ENCODE measurements around the gene HOXC9.

HOXC9 gene

DNA sequence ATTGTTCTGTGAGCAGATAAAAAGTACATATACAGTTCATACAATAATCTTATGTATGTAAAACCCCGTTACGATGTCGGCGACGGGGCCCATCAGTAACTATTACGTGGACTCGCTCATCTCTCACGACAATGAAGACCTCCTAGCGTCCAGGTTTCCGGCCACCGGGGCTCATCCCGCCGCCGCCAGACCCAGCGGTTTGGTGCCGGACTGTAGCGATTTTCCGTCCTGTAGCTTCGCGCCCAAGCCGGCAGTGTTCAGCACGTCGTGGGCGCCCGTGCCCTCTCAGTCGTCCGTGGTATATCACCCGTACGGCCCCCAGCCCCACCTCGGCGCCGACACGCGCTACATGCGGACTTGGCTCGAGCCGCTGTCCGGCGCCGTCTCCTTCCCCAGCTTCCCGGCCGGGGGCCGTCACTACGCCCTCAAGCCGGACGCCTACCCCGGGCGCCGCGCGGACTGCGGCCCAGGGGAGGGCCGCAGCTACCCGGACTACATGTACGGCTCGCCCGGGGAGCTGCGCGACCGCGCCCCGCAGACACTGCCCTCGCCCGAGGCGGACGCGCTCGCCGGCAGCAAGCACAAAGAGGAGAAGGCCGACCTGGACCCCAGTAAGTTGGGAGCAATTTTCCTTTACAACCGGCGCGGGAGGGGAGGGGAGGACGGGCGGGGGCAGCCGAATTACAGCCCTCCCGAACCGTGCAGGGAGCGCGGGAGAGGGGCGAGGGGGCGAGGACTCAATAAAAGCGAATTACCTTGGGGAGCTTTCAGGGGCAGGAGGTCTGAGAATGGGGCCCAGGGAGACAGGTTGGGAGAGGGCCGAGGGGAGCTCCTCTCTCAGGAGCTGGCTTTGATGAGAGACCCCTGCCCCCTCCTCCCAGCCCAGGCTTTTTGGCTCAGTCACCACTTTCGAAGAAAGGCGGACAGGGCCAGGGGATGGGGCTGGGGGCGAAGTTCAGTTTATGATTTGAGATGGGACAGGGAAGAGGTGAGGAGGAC, at the start of gene HOXC9:
TSS of gene HOXC9 (plus strand) at position 46 of the 999 bp plus-strand sequence. CDS start at position 74, 28 bp downstream.
- no peak for DNase-seq

DNA sequence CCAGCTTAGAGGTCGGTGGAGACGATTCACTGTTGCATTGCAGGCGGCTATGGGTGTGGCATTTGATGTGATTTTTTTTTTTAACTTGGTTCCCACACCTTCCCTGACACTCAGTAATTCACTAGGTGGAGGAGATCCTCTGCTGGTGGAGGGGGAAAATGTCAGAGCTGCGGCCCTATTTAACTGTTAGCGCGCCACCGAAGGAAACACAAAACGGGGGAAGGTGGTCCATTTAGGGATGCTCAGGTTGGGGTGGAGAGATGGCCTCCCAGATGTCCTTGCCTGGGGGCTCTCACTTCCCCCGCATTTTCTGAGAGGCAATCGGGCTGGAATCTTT, 49.6 kb upstream of the HOXC9 start:
- DNase-seq = no peak

DNA sequence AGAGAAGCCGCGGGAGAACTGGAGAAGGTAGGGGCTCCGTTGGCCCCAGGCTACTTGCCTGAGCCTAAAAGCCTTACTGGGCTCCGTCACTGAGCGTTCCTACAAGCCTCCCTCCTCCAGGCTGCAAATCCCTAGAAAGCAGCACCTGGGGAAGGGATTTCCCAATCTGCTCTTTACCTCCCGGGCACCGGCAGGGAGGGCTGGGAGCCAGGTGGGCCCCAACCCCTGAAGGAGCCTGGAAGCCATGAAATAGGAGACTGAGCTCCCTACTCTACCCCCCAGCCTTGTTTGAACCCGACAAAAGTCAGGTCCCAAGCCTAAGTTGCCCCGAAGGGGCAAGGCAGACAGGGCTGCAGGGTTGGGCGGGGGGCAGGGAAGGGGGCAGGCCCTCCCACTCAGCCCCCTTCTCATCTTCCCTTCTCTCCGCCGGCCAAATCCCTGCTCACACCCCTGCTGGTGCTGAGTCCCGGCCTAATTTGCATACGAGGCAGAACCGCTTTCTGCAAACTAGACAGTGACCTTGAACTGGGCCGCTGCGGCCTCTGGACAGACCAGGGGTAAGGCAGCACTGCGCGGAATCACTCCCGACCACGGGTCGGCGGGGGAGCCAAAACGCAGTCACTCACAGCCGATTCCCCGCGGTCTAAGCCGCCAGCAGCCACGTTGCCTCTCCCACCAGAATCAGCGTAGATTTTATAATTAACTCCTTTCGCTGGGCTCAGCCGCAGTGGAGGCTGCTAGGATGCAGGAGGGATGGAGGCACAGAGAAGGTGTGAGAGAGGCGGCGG, 49.0 kb upstream of the HOXC9 start:
- DNase-seq = no peak

DNA sequence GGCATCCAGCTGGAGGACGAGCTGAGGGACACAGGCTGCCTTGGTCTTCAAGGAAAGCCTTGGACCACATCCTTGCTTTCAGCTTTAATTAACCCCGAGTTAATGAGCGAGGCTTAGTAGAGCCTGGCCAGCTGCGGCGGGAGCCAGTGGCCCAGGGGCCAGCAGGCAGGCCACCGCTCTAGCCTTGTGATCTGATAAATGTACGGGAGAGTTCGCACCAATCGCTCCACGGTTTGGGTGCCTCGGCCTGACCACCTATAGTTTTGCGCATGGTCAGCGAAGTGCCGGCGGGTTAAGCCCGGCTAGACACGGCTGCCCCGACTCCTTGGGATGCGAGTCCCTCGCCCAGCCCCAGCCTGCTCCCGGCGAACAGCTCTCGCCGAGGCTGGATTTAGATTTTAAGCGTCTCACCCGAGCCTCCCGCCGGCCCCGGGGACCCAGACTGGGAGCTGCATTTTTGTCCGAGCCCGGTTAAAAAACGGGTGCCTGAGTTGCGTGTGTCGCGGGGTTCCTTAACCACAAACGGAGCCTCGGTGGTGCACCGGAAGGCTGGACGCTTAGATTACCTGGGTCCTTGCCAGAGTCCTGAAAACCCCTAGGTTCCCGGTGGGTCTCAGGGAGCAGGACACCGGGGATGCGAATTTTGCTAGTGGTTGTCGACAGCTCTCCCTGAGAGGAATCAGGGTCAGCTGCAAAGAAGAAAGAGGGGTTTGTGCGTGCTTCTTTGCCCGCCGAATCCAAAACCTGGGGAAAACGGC, 48.2 kb upstream of the HOXC9 start:
- no peak for DNase-seq

DNA sequence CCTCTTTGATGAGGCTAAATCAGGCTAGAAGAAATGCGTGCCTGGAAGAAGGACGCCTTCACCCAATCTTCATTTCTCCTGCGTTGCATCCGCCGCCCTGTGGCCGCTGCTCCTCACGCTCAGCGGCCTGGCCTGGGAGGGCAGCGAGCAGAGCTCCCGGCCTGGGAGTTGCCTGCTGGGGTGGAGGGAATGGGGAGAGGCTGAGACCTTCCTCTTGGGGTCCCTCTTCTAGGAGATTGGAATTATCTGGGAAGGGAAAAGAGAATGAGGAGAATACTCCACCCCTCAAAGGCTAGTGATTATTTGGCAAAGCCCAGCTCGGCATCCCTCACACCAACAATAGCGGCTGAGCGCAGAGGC, 47.6 kb upstream of the HOXC9 start:
- no peak for DNase-seq

DNA sequence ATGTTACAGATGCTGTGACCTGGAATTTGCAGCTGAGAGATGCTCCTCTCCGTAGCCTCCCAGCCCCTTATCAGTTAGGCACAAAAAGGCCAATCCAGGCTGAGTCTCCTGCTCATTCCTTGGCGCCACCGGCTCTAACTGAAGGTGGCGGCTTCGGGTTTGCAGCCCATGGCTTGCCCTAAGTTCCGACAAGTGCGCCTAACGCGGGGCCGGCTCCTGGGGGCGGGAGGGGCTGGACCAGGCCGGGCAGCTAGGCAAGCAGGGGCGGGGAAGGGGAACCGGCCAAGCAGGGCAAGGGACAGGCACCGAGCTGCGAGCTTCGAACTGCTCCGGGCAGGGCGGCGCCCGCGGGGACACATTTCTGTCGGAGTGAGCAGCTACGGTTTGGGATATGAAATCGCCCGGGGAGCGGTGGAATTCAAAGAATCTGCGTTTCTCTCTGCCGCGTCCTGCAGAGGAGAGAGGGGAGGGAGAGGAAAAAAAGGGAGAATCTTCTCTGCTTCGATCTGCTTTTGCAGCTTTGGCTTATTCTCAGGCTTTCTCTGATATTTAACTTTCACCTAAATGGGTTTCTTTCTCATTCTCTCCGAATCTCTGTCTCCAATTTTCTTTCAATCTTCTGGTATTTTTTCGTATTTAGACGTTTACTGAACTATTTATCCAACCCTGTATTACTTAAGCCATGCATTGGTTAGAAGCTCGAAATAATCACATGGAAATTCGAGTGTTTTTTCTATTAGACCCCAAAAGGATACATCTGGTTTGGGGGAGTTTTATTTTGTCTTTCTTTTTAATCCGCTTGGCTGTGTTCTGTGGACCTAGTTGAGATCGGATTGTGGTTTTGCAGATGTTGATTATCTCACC, 46.9 kb upstream of the HOXC9 start:
- DNase-seq = no peak

DNA sequence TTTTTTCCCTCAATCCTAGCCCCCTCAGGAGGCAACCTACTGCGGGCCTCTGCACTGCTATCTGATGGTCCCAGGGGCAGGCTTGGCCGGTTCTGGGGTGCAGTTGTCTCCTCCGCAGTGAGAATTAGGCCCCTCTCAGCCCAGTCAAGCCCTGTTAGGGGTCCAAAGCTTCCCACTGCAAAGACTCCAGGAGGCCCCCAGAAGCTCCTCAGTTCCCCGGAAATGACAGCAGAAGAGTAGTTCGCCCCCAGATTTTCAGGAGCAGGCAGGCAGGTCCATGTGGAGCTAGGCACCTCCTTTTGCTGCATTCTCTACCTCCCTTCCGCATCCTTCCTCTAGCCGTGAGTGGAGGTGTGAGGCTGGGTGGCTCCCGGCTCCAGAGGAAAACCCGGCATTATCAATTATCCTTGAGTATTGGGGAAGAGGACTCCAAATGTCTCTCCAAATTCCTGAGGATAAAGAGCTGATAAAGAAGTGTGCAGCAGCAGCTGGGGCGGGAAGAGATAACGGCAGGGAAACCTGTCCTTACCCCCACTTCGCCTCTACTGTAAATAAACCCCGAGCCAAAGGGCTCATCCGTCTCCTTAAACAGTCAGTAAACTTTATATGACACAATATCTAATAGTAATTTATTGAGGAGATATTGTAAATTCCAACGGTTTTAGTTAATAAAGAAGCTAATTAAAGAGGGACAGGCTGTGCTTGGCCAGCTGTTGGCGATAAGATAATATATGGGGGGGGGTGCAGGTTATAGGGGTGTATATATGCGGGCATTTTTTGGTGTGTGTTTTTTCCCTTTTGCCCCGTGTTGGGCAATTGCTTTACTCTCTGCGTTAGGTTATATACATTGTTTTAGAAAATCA, 45.9 kb upstream of the HOXC9 start:
- DNase-seq = no peak

DNA sequence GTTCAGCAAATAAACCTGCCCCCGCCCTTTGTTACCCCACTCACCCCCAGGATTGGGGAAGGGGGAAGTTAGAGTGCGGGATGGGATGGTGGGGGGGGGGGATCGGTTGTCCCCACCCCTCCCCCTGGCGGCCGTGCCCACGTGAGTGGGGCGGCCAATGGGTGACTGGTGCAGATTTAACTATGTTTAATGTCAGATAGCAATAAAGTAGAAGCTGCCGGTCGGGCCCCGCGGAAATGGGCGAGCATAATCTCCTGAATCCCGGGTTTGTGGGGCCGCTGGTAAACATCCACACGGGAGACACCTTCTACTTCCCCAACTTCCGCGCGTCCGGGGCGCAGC, 45.3 kb upstream of the HOXC9 start, which contains the start of gene HOXC12:
TSS of gene HOXC12 (plus strand) at position 210 of the 342 bp plus-strand sequence. CDS start at position 237, 27 bp downstream.
- no peak for DNase-seq

DNA sequence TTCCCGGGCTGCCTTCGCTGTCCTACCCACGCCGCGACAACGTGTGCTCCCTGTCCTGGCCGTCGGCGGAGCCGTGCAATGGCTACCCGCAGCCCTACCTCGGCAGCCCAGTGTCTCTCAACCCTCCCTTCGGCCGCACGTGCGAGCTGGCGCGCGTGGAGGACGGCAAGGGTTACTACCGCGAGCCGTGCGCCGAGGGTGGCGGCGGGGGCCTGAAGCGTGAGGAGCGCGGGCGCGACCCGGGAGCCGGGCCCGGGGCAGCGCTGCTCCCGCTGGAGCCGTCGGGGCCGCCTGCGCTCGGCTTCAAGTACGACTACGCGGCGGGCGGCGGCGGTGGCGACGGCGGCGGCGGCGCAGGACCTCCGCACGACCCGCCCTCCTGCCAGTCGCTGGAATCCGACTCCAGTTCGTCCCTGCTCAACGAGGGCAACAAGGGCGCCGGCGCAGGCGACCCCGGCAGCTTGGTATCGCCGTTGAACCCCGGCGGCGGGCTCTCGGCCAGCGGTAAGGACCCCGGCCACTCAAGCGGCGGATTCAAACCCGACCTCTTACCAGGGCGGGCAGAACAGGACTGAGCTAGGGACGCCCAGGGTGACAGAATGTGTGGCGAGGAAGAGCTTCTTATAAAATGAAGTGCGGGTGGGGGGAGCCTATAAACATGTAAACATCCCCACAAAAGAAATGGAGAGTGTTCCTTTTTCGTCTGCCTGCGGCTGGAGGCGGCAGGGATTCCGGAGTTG, 44.8 kb upstream of the HOXC9 start:
- DNase-seq = no peak

DNA sequence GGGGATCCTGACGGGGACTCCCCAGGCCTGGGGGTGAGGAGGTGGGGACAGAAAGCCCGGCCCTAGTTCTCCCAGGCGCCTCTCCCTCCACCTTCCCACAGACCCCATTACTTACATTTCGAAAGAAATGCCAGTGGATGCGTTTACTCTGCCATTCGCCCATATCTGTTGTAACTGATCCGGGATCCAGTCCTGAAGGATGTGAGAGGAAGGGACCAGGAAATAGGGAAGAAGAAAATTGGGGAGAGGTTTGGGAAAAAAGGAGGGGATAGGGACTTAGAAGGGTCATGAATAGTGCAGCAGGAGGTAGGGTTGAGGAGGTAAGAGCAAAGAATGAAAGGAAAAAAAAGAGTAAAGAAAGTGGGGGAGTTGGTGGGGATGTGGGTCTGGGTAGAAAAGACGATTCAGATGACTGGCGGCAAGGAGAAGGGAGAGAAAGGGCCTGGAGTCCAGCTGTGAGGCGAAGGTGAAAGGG, 44.1 kb upstream of the HOXC9 start:
- no peak for DNase-seq

DNA sequence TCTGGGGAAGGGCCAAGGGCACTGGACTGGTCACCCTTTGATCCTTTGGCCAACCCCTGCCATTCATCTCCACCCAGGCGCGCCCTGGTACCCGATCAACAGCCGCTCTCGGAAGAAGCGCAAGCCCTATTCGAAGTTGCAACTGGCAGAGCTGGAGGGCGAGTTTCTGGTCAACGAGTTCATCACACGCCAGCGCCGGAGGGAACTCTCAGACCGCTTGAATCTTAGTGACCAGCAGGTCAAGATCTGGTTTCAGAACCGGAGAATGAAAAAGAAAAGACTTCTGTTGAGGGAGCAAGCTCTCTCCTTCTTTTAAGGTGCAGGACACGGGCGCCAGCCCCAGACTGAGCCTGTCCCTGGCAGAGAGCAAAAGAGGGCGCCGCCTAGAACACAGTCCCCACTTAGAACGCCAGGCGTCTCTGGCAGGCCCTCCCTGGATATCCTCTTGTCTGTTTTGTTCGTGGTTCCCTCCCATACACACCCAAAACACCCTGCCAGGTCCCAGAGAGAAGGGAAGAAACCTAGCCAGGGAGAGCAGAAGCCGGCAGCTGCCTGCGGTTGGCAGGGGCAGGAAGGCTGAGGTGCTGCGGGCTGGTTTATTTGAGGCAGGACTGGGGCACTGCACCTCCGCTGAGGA, 43.6 kb upstream of the HOXC9 start:
- no peak for DNase-seq

DNA sequence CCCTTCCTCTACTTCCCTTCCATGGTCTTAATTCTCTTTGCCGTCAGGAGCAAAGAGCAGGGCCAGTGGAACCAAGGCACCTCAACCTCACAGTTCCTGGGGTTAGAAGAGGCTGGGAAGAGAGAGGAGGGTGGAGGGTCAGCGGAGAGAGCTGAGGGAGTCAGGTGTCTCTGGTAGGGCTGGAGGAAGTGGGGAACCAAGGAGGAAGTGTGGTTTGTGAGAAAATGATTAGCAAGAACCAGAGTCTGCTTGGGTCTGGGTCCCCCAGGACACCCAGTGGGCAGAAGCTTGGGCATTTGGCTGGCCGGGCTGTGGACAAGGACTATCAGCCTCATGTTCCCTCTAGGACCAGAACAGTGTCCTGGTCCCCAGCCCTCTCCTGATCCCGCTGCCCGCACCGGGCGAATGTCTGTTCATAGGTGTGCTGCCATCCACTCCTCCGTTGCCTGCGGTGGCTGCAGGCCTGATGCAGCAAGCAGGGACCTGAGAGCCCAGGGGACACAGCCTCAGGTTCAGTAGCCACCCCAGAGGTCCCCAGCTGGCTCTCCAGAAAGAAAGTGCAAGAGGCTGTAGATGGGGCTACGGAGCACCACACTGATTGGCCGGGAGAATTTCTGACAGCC, 42.9 kb upstream of the HOXC9 start:
- no peak for DNase-seq

DNA sequence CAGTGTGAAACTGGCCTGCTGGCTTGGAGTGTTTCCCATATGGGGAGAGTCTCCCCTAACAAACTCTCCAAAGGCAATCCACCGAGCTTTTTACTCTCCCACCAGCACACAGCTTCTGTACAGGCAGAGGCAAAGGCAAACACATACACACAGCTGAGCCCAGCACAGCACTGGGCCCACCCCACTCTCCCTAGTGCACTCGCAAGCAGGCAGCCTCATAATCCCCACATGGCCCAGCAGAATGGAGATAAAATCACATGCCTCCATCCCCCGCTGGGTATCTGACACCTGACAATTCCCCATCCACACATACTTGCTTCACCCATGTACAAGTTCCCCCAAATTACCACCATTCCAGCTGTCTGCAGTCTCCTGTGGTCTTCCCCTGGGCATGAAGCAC, 41.8 kb upstream of the HOXC9 start:
- DNase-seq = no peak

DNA sequence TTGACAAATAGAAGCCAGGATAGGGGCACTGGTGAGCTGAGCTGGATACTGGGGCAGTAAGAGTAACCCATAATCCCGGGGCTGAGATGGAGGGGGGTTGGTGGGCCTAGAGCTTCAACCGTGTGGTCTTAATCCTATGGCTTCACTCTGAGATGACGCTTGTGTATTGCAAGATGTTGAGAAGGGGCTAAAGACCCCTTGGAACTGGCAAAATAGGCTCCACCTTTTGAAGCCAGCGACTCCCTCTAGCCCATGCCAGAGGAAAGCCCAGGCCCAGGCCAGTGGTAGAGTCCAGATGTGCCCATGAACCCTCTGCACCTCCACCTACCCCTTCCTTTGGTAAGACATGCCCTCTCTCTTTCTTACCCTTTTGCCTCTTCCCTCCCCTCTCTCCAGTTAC, 40.6 kb upstream of the HOXC9 start:
- DNase-seq = no peak

DNA sequence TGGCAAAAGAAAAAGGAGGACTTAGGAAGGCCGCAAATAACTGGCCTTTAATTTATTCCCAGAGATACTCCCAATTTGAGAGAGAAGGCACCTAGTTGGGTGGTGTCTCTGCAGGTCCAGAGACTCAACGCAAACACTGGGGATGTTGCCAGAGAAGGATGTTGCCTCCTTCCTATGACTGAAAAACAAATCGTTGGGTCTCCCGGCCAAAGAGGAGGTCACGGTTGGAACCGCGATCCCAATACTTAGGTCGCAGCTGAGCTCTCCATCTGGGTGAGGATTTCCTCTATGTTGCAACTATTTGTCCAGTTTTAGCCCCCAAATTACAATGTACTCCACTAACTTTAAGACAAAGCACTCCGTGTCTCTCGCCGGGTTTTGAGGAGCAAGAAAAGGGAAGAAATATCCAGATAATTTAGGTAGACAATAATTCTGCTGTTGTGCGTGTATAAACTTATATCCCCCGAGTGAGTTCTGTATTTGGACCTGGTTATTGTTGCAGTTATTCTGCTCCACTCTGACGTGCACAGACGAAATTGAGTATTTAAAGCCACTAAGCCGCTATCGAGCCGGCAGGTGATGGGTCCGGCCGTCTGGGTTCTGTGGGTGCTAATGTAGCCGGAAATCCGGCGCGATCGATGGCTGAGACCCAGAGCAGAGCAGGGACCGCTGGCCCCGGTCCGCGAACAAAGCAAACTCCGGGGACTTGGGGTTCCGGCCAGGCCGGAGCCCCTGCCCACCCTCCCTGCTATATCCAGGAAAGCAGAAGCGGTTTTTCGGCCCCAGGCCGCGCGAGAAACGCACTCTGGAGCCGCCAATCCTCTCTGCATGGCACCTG, 39.6 kb upstream of the HOXC9 start:
- no peak for DNase-seq

DNA sequence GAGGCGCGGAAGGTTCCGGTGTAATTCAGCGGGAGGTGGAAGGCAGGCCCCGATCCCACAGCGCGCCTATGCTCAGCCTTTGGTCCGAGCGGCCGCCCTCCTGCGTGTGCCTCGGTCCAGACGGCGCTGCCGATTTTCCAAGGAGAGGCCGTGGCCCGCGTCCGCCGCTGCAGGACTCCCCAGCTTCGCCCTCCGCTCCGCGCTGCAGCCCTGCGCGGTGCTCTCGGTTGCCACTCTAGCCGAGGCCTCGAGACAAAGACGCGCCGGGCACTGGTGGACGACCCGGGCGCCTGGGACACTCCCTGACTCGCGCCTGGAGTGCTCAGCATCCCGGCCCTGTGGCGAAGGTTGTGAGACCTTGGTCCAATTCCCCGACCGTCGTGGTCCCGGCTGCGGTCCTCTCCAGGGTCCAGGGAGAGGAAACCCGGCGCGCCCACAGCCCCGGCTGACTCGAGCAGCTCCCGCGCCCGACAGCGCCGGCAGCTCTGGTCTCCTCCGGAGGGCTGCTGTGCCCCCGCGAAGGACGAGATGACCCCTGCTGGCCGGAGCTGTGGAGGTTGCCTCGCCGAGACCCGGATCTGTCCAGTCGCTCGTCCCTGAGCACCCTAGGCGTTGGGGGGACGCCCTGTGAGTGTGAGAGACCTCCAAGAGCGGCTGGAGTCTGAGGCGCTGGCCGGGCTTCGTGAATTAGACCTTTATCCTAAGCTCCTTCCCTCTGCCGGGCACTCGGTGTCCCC, 38.8 kb upstream of the HOXC9 start:
- DNase-seq = no peak

DNA sequence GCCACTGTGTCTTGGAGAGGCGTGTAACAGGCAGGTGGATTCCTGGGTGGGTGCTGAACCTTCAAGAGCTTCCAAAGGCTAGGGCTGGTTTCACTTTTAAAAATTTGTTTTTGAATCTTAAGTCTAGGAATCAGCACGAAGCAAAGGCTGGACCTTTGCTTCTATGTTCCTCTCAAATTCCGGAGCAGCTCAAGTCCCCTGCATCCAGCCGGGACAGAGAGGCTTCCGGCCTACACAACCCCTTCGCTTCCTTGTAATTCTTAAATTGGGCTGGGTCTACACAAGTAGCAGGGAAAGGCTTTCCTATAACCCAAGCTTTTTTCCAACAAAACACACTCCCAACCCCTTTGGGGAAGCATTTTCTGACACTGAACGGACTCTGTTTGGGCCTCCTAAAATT, 37.0 kb upstream of the HOXC9 start:
- no peak for DNase-seq

Measured in CD4-positive, alpha-beta T cell treated with Interleukin-4 for 4 hours (primary cell).